GM10266 (cell line): ENCODE results near the gene IKZF4.

Experiments used
- DNase-seq: peaks from one replicate; pipeline ENCODE4 v3.0.0; 2012; ENCODE audit errors: extremely low spot score
- TF ChIP-seq, protein P1 (sequence below): IDR thresholded peaks from 2 replicates; pipeline ENCODE4 v1.5.1; 2012; ENCODE audit warnings: mild to moderate bottlenecking, low read depth; ENCODE audit not compliant: control insufficient read depth, insufficient read depth; ENCODE audit errors: missing control alignments

The IKZF4 gene

DNA sequence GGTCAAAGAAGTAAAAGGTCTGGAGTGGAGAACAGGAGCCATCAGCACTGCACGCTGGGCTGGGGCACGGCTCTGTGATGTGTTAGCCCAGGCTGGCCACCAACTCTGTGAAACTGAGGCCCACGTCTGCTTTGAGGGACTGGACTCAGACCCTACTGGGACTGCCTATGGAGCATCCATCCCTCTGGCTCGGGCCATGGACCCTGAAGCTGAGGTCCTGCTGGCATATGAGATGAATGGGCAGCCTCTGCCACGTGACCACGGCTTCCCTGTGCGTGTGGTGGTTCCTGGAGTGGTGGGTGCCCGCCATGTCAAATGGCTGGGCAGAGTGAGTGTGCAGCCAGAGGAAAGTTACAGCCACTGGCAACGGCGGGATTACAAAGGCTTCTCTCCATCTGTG, 16.6 kb upstream of the IKZF4 start:
- TF ChIP-seq, protein P1, sequence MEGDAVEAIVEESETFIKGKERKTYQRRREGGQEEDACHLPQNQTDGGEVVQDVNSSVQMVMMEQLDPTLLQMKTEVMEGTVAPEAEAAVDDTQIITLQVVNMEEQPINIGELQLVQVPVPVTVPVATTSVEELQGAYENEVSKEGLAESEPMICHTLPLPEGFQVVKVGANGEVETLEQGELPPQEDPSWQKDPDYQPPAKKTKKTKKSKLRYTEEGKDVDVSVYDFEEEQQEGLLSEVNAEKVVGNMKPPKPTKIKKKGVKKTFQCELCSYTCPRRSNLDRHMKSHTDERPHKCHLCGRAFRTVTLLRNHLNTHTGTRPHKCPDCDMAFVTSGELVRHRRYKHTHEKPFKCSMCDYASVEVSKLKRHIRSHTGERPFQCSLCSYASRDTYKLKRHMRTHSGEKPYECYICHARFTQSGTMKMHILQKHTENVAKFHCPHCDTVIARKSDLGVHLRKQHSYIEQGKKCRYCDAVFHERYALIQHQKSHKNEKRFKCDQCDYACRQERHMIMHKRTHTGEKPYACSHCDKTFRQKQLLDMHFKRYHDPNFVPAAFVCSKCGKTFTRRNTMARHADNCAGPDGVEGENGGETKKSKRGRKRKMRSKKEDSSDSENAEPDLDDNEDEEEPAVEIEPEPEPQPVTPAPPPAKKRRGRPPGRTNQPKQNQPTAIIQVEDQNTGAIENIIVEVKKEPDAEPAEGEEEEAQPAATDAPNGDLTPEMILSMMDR, result no peak
- no peak for DNase-seq

DNA sequence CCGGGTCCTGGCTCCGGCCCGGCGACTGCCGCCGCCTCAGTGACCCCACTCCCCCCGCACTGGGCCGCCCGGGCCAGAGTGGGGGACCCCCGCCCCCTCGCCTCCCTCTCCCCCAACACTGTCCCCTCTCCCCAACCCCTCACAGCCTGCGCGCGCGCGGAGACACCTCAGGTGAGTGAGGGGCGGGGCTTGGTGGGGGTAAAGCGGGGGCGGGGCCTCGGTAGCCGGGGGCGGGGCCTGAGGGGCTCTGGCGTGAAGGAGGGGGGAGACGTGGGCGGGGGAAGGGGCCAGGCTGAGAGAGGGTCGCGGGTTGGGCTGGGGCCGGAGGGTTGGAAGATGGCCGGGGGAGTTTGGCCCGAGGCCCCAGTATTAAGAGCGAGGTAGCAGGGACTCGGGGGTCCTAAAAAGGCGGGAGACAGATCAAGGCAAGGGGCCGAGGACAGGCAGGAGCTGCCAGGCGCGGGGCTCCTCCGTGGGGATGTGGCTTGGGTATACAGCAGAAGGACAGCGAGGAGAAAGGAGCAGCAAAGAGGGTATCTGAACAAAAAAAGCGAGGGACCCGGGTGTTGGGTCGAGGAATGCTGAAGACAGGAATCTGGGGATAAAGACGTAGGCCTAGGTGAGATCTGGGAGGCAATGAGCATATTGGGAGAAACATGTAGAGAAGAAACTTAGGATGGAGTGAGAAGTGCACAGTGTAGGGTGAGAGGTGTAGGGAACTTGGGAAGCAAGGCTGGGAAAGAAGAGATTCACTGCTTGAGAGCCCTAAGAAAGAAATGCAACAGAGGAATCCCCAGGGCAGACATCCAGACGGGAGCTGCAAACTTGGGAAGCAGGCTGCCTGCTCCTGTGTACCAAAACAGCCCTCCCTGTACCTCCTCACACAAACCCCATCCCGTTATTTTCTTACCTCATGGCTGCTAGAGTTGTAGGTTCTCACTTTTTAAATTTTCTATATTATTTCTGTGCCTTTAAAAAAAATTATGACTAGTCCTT, 13.0 kb upstream of the IKZF4 start:
- peak; percentile 84 for DNase-seq
- TF ChIP-seq, protein P1, result no peak

DNA sequence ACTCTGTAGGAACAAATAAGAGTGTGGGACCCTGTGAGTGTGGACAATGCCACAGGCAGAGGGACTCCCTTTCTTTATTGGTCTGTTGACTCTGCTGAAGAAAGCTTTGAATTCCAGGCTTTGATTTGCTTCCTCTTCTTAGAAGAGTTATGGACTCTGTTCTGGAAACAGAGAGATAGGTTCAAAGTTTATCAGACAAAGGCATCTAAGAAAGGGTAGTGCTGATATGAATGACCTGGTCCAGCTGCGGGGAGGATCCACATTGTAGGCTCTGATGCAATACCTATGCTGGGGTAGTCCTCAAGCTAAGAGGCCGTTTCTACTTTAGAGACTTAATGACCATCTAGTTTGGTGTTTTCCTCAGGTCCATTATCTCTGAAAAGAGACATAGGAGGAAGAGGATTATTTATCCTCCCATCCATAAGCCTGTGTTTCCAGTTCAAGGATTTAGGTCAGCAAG, 10.7 kb upstream of the IKZF4 start:
- TF ChIP-seq, protein P1, result no peak
- DNase-seq, result no peak

DNA sequence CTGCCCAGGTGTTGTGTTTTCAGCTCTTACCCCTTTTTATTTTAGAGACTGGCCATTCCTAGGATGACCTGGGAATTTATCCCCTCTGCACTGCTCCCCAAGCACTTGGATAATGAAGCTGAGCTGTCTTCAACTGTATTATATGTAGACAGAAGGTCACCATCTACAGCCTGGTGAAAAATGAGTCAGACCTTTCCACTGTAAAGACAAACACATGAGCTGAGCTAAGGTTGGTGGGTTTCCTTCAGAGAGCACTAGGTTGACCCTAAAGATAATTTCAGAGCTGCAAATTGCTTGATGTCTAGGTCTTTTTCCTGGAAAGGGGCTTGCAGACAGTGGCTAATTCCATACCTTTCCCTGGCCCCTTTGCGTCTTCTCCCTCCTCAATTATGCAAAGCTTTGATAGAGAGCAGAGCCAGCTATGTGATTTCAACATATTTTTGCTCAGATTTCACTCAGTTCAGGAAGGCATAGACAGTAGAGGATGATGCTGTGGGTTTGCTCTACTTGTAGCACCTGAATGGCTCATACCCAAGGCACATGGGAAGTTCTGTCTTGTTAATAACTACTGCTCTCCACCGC, 9.2 kb upstream of the IKZF4 start:
- no peak for DNase-seq
- TF ChIP-seq, protein P1, result no peak

DNA sequence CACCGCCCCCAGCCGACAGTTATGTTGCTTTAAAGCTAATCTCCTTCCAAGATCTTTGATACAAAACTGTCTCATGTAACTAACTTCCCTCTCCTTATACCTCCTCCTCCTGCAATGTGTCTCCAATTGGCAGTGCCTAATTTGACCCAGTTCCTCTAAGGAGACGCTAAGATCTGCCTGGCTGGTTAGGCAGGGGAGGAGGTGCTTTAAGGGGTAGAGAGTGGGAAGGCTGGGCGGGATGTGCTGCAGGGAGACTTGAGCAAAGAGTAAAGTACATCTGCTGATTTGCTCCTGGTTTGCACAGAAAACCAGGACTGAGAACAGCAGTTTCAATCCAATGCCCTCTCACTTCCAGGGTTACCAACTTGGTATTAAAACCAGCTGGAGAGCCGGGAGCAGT, 7.4 kb upstream of the IKZF4 start:
- no peak for DNase-seq
- TF ChIP-seq, protein P1, result no peak

DNA sequence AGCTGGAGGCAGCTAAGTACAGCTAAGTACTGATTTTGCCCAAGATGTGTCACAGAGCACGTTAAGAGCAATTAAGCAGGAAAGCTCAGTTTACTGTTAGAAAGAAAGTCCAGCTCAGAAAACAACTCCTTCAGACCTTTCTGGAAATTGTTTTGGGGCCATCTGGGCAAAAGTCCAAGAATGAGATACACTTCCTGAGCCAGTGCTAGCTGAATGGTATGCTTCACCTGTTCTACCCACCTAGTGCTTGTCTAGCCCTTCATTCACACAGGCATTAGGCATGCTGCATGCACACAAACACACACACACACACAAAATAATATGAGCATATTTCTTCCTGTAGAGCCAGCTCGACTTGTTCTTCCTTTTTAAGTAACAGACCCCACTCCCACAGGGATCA, 6.6 kb upstream of the IKZF4 start:
- TF ChIP-seq, protein P1, result no peak
- DNase-seq, result no peak

DNA sequence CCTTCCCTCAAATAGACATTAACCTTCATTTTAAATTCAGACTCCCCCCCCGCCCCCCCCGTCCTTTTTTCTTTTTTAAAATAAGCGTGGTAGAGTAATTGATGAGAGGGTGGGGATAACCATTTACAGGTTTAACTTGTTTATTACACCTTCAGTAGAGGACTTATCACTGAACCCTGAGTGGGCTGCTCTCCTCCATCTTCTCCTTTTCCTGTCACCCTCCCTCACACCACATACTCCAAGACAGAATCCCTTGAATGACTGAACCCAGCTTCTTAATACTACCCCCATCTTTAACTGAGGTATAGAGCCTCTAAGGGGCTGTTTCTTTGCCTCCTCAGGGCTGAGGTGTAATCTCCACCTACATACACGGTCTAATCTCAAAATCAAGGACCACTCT, 3.7 kb upstream of the IKZF4 start:
- DNase-seq, result no peak
- TF ChIP-seq, protein P1, result no peak
